ENCODE results near the gene CST5.

Gene CST5

GRCh38 chr20:23881371-23881770 lies 1.8 kb upstream of the CST5 start:
- H3K9ac ChIP-seq (ENCODE audit: low read length), result no peak overlapping the region
- H3K36me3 ChIP-seq (ENCODE audit: insufficient read depth, low read length), result no peaks in the 10 kb centered on the region
- H3K9me3 ChIP-seq (ENCODE audit: low read length), result no peaks in the 10 kb centered on the region
- no peak overlapping the region for H3K4me3 ChIP-seq (ENCODE audit: low read depth, low read length, poor library complexity, severe bottlenecking)
- H4K20me1 ChIP-seq (ENCODE audit: insufficient read depth, low read length), result no peaks in the 10 kb centered on the region
- H3K4me2 ChIP-seq (ENCODE audit: low read length), result no peak overlapping the region
- TF ChIP-seq EZH2 (IDR thresholded peaks at IDR 0.05; ENCODE audit: borderline replicate concordance, low read length), result no peak
- TF ChIP-seq CTCF (IDR thresholded peaks at IDR 0.05; ENCODE audit: low read length), result no peak
- no peaks in the 10 kb centered on the region for H3K4me1 ChIP-seq (ENCODE audit: insufficient read depth, low read length, severe bottlenecking)
- no peaks in the 10 kb centered on the region for H3K9me2 ChIP-seq (ENCODE audit: low read depth, low read length)
- no peaks in the 10 kb centered on the region for H3K27me3 ChIP-seq (ENCODE audit: insufficient read depth, low read length)
- H3K27ac ChIP-seq (ENCODE audit: low read depth, low read length, poor library complexity, severe bottlenecking), result no peak overlapping the region
- no peak overlapping the region for H2AFZ ChIP-seq (ENCODE audit: low read length)
- H3K79me2 ChIP-seq (ENCODE audit: insufficient read depth, low read length), result no peaks in the 10 kb centered on the region
- no peaks in the 10 kb centered on the region for H3F3A ChIP-seq (ENCODE audit: insufficient read depth, low read length)

DNA sequence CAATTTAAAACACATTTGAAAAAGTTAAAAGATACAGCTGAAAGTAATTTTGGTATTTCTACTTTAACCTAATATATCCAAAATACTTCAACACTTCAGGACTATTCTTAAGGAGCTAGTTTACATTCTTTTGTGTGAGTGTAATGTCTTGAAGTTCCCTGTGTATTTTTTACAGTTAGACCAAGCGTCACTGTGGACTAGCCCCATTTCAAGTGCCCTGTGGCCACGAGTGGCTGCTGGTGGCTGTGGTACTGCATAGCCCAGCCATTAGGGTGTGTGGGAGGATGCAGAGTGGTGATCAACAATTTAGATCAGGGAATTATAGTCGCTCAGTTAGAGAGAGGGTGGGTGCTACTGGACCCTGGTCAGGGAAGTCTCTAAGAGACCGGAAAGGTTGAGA lies 869 bp upstream of the CST5 start:
- Histone ChIP-seq H3K27me3 (ENCODE audit: insufficient read depth, low read length) (no peaks in the 10 kb centered on the region), H3K9me2 (ENCODE audit: low read depth, low read length) (no peaks in the 10 kb centered on the region), H4K20me1 (ENCODE audit: insufficient read depth, low read length) (no peaks in the 10 kb centered on the region), H3K36me3 (ENCODE audit: insufficient read depth, low read length) (no peaks in the 10 kb centered on the region), H3F3A (ENCODE audit: insufficient read depth, low read length) (no peaks in the 10 kb centered on the region), H3K9ac (ENCODE audit: low read length) (no peak overlapping the region), H3K9me3 (ENCODE audit: low read length) (no peaks in the 10 kb centered on the region), H3K4me3 (ENCODE audit: low read depth, low read length, poor library complexity, severe bottlenecking) (no peak overlapping the region), H3K27ac (ENCODE audit: low read depth, low read length, poor library complexity, severe bottlenecking) (no peak overlapping the region), H3K4me2 (ENCODE audit: low read length) (no peak overlapping the region), H3K4me1 (ENCODE audit: insufficient read depth, low read length, severe bottlenecking) (no peaks in the 10 kb centered on the region), H3K79me2 (ENCODE audit: insufficient read depth, low read length) (no peaks in the 10 kb centered on the region), H2AFZ (ENCODE audit: low read length) (no peak overlapping the region)
- TF ChIP-seq EZH2 (IDR thresholded peaks at IDR 0.05; ENCODE audit: borderline replicate concordance, low read length) (no peak), CTCF (IDR thresholded peaks at IDR 0.05; ENCODE audit: low read length) (no peak)

DNA sequence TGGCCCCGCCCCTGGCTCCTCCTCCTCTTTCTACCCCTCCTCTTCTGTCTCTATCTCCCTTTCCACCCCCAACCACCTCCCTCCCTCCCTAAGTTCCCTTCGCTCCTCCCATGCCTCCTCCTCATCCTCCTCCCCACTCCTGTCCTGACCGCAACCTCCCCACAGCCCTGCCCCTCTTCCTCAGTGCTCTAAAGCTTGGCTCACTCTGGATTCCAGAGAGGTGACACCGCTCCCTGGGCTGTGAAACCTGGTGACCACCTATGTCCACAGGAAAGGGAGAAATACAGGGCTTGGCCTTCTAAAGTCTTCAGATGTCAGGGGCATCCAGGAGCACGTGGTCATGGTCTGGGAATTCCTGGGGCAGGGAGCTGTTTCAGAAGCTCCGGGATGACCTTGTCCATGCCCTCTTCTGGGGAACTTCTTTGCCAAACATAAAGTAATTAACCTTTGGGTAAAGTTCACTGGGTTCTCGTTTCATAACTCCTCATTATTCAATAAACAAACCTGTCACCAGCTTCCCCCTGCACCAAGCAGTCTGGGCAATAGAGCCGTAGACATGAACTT lies 345 bp upstream of the CST5 start:
- Histone ChIP-seq H3K9me3 (ENCODE audit: low read length) (no peaks in the 10 kb centered on the region), H3K4me2 (ENCODE audit: low read length) (no peak overlapping the region), H4K20me1 (ENCODE audit: insufficient read depth, low read length) (no peaks in the 10 kb centered on the region), H3K4me3 (ENCODE audit: low read depth, low read length, poor library complexity, severe bottlenecking) (no peak overlapping the region), H3K36me3 (ENCODE audit: insufficient read depth, low read length) (no peaks in the 10 kb centered on the region), H3K27ac (ENCODE audit: low read depth, low read length, poor library complexity, severe bottlenecking) (no peak overlapping the region), H3K4me1 (ENCODE audit: insufficient read depth, low read length, severe bottlenecking) (no peaks in the 10 kb centered on the region), H3K9ac (ENCODE audit: low read length) (no peak overlapping the region), H3K79me2 (ENCODE audit: insufficient read depth, low read length) (no peaks in the 10 kb centered on the region), H3K9me2 (ENCODE audit: low read depth, low read length) (no peaks in the 10 kb centered on the region), H3K27me3 (ENCODE audit: insufficient read depth, low read length) (no peaks in the 10 kb centered on the region), H2AFZ (ENCODE audit: low read length) (no peak overlapping the region), H3F3A (ENCODE audit: insufficient read depth, low read length) (no peaks in the 10 kb centered on the region)
- TF ChIP-seq EZH2 (IDR thresholded peaks at IDR 0.05; ENCODE audit: borderline replicate concordance, low read length), result no peak
- no peak for TF ChIP-seq CTCF (IDR thresholded peaks at IDR 0.05; ENCODE audit: low read length)

Measured in OCI-LY1 (cell line).